Psoas muscle (tissue), 8 donors: ENCODE measurements around the gene IL23A. TPM values are rescaled to one million over a fixed set of nuclear protein-coding genes. Genes with fewer than 3 reads are reported as not detected.
"Not testable (repeated sequence)": the region's sequence is repeated elsewhere in the genome, so short reads cannot be mapped to it uniquely, and the experiment has no call there.

Source experiments
- ATAC-seq, 4 donors: fragments of 200-7000 bp; cut with Tn5 transposase; one replicate each; pipeline ENCODE4 v1.9.1; 2020; ENCODE audit warnings: moderate library complexity in 3 of 4, mild to moderate bottlenecking in 2 of 4
- DNase-seq, 2 donors: peaks; one replicate each; pipeline ENCODE4 v3.0.0-alpha.2; 2020
- H3K27ac ChIP-seq: fragments of 200-600 bp; one replicate; pipeline ENCODE4 v1.8.0; 2022
- H3K27me3 ChIP-seq, 3 donors: fragments of 200-600 bp in 1 of 3; one replicate each; pipeline versions ENCODE4 v1.6.1 to v1.8.0; 2013 to 2022; ENCODE audit warnings: low read length in 2 of 3, mild to moderate bottlenecking in 2 of 3, moderate library complexity in 1 of 3; ENCODE audit not compliant: insufficient read depth in 3 of 3
- H3K36me3 ChIP-seq, 2 donors: fragments of 200-600 bp in 1 of 2; one replicate each; pipeline versions ENCODE4 v1.6.1 to v1.8.0; 2013 to 2022; ENCODE audit warnings: low read depth in 1 of 2, mild to moderate bottlenecking in 1 of 2, moderate library complexity in 1 of 2; ENCODE audit not compliant: insufficient read depth in 1 of 2
- H3K4me1 ChIP-seq: fragments of 200-600 bp; one replicate; pipeline ENCODE4 v1.8.0; 2022
- H3K4me3 ChIP-seq: fragments of 200-600 bp; one replicate; pipeline ENCODE4 v1.8.0; 2022; ENCODE audit warnings: mild to moderate bottlenecking
- H3K9me3 ChIP-seq: fragments of 200-600 bp; one replicate; pipeline ENCODE4 v1.8.0; 2022
- WGBS, 3 donors: extraction: QIAGEN DNeasy Blood & Tissue Kit; methylation state at CpG; one replicate each; pipeline versions ENCODE4 v1.1.6 to v1.1.7; 2013; 5-methylcytosine and 5-hydroxymethylcytosine counted together
- intact Hi-C, 2 donors: fragments of 100-400 bp; cut with DNase I; formaldehyde crosslinking; loops; one replicate each; pipeline versions ENCODE4 v1.11.0 to v1.14.2; 2022
- polyA plus RNA-seq, 3 donors: library from polyadenylated mRNA; stranded (reverse); fragments of 200-250 nt; gene quantifications; one replicate each; pipeline ENCODE4 v1.2.3, GENCODE V29; 2013
- total RNA-seq, 4 donors: library from RNA; stranded (reverse); fragmentation: NEBNext Ultra II Directional in 2 of 4; extraction: Animal tissue kit (Norgen Biotek cat#: 25700) in 2 of 4; gene quantifications; one replicate each; pipeline versions ENCODE4 v1.2.1 to v1.2.4, GENCODE V29; 2021 to 2023
- TF ChIP-seq, protein P1 (sequence below): fragments of 200-600 bp; IDR thresholded peaks from one replicate; pipeline ENCODE4 v1.8.0; 2022; ENCODE audit warnings: antibody characterized with exemption
- donor health status: healthy with polysubstance abuse.
- donor health status: DM: no; HTN: no; CAD: no; lungs with moderate emphysema.
- donor health status: Bipolar disorder and iron deficiency.
- donor health status: healthy.
- donor health status: DM: yes; HTN: yes; CAD: no.
- donor health status: DM: no; HTN: no; CAD: no.
- donor health status: DM: no; HTN: no; CAD: no.
- donor health status: DM: yes; HTN: yes; CAD: no.

The IL23A gene
- total and polyA plus RNA-seq, 7 donors, result 0.32 to 0.68 (median 0.57) TPM; not detected in 4

- H3K4me1 ChIP-seq, result peaks cover 6% of the 10 kb centered on the region
- H3K27ac ChIP-seq, result peak overlapping the region; percentile 97
- TF ChIP-seq, protein P1, sequence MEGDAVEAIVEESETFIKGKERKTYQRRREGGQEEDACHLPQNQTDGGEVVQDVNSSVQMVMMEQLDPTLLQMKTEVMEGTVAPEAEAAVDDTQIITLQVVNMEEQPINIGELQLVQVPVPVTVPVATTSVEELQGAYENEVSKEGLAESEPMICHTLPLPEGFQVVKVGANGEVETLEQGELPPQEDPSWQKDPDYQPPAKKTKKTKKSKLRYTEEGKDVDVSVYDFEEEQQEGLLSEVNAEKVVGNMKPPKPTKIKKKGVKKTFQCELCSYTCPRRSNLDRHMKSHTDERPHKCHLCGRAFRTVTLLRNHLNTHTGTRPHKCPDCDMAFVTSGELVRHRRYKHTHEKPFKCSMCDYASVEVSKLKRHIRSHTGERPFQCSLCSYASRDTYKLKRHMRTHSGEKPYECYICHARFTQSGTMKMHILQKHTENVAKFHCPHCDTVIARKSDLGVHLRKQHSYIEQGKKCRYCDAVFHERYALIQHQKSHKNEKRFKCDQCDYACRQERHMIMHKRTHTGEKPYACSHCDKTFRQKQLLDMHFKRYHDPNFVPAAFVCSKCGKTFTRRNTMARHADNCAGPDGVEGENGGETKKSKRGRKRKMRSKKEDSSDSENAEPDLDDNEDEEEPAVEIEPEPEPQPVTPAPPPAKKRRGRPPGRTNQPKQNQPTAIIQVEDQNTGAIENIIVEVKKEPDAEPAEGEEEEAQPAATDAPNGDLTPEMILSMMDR, result no peak
- DNase-seq (no peak), ATAC-seq (peak in 1 of 4 donors; percentile 2)
- H3K4me3 ChIP-seq, result peak overlapping the region; percentile 94
- H3K27me3 ChIP-seq, result no peaks in the 10 kb centered on the region
- peaks cover 0 to 10% of the 10 kb centered on the region in 2 donors for H3K36me3 ChIP-seq
- 4 to 8% (median 5%) methylated on average over 6 of the region's 6 CpGs for WGBS, 3 donors
- intact Hi-C loops, result loop anchor here in 1 of 2 donors (10.0 kb wide), 1 partner anchor 130 kb away; the partner anchor contains the start of gene SPRYD4
- H3K9me3 ChIP-seq, result no peaks in the 10 kb centered on the region
Measured at GRCh38 chr12:56334490-56334793, 4.2 kb upstream of the IL23A start.

GRCh38 chr12:56335527-56335926, 3.2 kb upstream of the IL23A start:
- intact Hi-C loops, result loop anchor here in 1 of 2 donors (10.0 kb wide), 1 partner anchor 129 kb away; the partner anchor contains the start of gene SPRYD4
- H3K4me3 ChIP-seq, ATAC-seq, H3K36me3 ChIP-seq, DNase-seq, H3K27me3 ChIP-seq, H3K4me1 ChIP-seq, H3K27ac ChIP-seq, H3K9me3 ChIP-seq: not testable (repeated sequence)
- 90 to 93% (median 92%) methylated on average over 8 of the region's 8 CpGs for WGBS, 3 donors

- Histone ChIP-seq H3K27me3 (no peaks in the 10 kb centered on the region), H3K27ac (no peak overlapping the region), H3K9me3 (no peaks in the 10 kb centered on the region), H3K36me3 (peaks cover 0 to 10% of the 10 kb centered on the region in 2 donors), H3K4me1 (peaks cover 6% of the 10 kb centered on the region), H3K4me3 (no peak overlapping the region)
- WGBS, 3 donors, result 77 to 84% (median 81%) methylated on average over 9 of the region's 9 CpGs
- no peak for DNase-seq
- no peak for ATAC-seq
- TF ChIP-seq, protein P1, result no peak
- intact Hi-C loops, result loop anchor here in 1 of 2 donors (10.0 kb wide), 1 partner anchor 128 kb away; the partner anchor contains the start of gene SPRYD4
Measured at GRCh38 chr12:56336361-56337167, 2.1 kb upstream of the IL23A start.

DNA sequence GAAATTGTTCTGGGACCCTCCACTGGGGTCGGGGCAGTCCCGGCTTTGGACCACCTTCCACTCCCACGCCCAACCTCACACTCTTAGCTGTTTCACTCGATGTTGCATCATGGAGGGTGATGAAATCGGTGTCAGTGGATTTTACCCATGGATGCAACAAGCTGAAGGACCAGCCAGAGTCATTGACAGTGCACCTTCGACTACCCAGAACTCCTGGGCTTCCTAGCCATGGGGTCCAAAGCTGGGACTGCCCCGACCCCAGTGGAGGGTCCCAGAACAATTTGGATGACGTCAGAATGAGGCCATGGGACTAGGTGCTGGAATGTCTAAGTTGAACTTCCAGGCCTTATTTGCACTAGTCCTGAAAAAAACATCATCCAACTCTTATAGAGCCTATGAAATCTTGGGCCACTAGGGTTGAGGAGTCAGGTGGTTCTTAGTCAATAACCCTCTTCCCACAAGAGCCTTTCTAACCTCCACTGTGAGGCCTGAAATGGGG, 882 bp upstream of the IL23A start:
- TF ChIP-seq, protein P1, result no peak
- ATAC-seq (no peak), DNase-seq (no peak)
- intact Hi-C loops, result loop anchor here in 1 of 2 donors (10.0 kb wide), 1 partner anchor 127 kb away; the partner anchor contains the start of gene SPRYD4
- WGBS, 3 donors, result 81 to 84% (median 81%) methylated on average over 8 of the region's 8 CpGs
- Histone ChIP-seq H3K4me1 (peaks cover 4% of the 10 kb centered on the region), H3K27me3 (no peaks in the 10 kb centered on the region), H3K9me3 (no peaks in the 10 kb centered on the region), H3K27ac (no peak overlapping the region), H3K4me3 (no peak overlapping the region), H3K36me3 (peaks cover 4 to 18% of the 10 kb centered on the region in 2 donors)

DNA sequence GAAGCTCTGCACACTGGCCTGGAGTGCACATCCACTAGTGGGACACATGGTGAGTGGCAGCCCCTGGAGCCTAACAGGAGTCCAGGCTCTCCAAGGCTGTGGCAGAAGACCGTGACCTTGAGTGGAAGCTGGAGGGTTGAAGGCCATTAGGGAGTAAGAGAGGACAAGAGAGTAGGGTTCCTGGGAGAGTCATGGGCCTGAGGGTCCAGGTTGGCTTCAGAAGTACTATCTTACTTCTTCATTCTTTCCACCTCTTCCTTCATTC, 406 bp downstream of the IL23A start:
- WGBS, 3 donors, result 81 to 92% (median 91%) methylated on average over 1 of the region's 1 CpG
- DNase-seq (no peak), ATAC-seq (no peak)
- Histone ChIP-seq H3K27ac (no peak overlapping the region), H3K4me1 (no peaks in the 10 kb centered on the region), H3K4me3 (no peak overlapping the region), H3K36me3 (peaks cover 4 to 30% of the 10 kb centered on the region in 2 donors), H3K27me3 (no peaks in the 10 kb centered on the region), H3K9me3 (no peaks in the 10 kb centered on the region)
- TF ChIP-seq, protein P1, result no peak
- intact Hi-C loops, result loop anchor here in 1 of 2 donors (10.0 kb wide), 1 partner anchor 126 kb away; the partner anchor contains the start of gene SPRYD4
